Neutrophil (primary cell): ENCODE data around the gene EHD1.

Experiments
- H3K27ac ChIP-seq: fragments of 200-600 bp; sonication (generic); 2 replicates; pipeline ENCODE4 v1.5.1; 2016; ENCODE audit warnings: mild to moderate bottlenecking, moderate library complexity
- H3K27me3 ChIP-seq: fragments of 200-600 bp; sonication (generic); 2 replicates; pipeline ENCODE4 v1.6.0; 2016; ENCODE audit warnings: mild to moderate bottlenecking
- H3K36me3 ChIP-seq: fragments of 200-600 bp; sonication (generic); 2 replicates; pipeline ENCODE4 v1.5.1; 2017
- H3K4me1 ChIP-seq, 2 experiments: fragments of 200-600 bp in 1 of 2; sonication (generic) in 1 of 2; 1 replicate in 1 of 2; 2 replicates in 1 of 2; pipeline versions ENCODE4 v1.5.1 to v1.6.1; 2013 to 2016; ENCODE audit warnings: low read depth in 1 of 2, low read length in 1 of 2, mild to moderate bottlenecking in 1 of 2, moderate library complexity in 1 of 2; ENCODE audit not compliant: control insufficient read depth in 1 of 2, insufficient read depth in 1 of 2
- H3K4me3 ChIP-seq, 2 experiments: fragments of 200-600 bp in 1 of 2; sonication (generic) in 1 of 2; 1 replicate in 1 of 2; 2 replicates in 1 of 2; pipeline ENCODE4 v1.5.1; 2013 to 2016; ENCODE audit warnings: low read depth in 1 of 2, low read length in 1 of 2, mild to moderate bottlenecking in 1 of 2, moderate library complexity in 1 of 2
- H3K9me3 ChIP-seq: fragments of 200-600 bp; sonication (generic); 2 replicates; pipeline ENCODE4 v1.5.1; 2016
- TF ChIP-seq, protein P1 (sequence below): fragments of 200-600 bp; sonication (generic); IDR thresholded peaks from 2 replicates; pipeline ENCODE4 v1.5.1; 2016; ENCODE audit warnings: antibody characterized with exemption

Gene EHD1

DNA sequence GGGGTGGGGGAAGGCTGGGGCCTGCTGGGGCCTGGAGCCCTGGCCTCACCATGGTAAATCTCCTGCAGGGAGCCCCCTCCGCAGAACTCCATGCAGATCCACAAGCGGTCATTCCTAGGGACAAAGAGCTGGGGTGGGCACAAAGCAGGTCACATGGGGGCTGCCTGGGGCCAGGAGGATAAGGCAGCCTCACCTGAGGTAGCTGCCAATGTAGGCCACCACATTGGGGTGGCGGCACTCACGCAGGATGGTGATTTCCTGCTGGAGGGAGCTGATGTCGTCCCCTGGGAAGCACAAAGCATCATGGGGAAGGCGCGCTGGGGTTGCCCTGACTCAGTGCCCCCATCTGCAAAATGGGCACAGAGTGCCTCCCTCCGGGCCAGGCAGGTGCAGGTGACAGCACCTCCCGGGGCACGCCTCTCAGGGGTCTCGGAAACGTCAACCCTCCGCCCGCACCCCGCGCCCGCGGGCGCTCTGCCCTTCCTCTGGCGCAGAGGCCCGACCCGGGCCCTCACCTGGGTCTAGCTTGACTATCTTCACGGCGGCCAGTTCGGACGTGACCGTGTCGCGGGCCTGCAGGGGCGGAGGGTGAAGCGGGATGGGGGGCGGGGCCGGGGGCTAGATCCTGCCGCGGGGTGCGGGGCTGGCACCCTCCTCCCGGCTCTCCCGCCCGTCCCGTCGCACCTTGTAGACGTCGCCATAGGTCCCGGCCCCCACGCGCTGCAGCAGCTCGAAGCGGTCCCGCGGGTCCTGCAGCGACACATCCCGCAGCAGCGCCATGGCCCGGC is 75.9 kb downstream of the EHD1 start:
- Histone ChIP-seq H3K36me3 (peaks cover 37% of the 10 kb centered on the region), H3K9me3 (no peaks in the 10 kb centered on the region), H3K4me1 (peaks cover 35 to 37% of the 10 kb centered on the region in 2 experiments), H3K4me3 (peak overlapping the region; percentile 80 to 91), H3K27ac (peak overlapping the region; percentile 88), H3K27me3 (no peaks in the 10 kb centered on the region)
- TF ChIP-seq, protein P1, sequence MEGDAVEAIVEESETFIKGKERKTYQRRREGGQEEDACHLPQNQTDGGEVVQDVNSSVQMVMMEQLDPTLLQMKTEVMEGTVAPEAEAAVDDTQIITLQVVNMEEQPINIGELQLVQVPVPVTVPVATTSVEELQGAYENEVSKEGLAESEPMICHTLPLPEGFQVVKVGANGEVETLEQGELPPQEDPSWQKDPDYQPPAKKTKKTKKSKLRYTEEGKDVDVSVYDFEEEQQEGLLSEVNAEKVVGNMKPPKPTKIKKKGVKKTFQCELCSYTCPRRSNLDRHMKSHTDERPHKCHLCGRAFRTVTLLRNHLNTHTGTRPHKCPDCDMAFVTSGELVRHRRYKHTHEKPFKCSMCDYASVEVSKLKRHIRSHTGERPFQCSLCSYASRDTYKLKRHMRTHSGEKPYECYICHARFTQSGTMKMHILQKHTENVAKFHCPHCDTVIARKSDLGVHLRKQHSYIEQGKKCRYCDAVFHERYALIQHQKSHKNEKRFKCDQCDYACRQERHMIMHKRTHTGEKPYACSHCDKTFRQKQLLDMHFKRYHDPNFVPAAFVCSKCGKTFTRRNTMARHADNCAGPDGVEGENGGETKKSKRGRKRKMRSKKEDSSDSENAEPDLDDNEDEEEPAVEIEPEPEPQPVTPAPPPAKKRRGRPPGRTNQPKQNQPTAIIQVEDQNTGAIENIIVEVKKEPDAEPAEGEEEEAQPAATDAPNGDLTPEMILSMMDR = no peak
